Esophagus muscularis mucosa (tissue), 4 donors: ENCODE data around the gene NUP98. TPM values are rescaled to one million over a fixed set of nuclear protein-coding genes. Genes with fewer than 3 reads are reported as not detected.

Source experiments
- DNase-seq: peaks from one replicate; pipeline ENCODE4 v3.0.0-alpha.2; 2017; ENCODE audit errors: extremely low spot score
- H3K27ac ChIP-seq, 4 donors: fragments of 200-600 bp; sonication (generic); replicated peaks in 1 of 4; 1 replicate in 3 of 4; 2 replicates in 1 of 4; pipeline ENCODE4 v1.5.1; 2016 to 2019; ENCODE audit warnings: mild to moderate bottlenecking in 1 of 4
- H3K27me3 ChIP-seq, 4 donors: fragments of 200-600 bp; sonication (generic); one replicate each; pipeline versions ENCODE4 v1.5.1 to v1.6.0; 2016 to 2019
- H3K36me3 ChIP-seq, 4 donors: fragments of 200-600 bp; sonication (generic); one replicate each; pipeline ENCODE4 v1.5.1; 2016 to 2019
- H3K4me1 ChIP-seq, 4 donors: fragments of 200-600 bp; sonication (generic); one replicate each; pipeline ENCODE4 v1.5.1; 2016 to 2019
- H3K4me3 ChIP-seq, 4 donors: fragments of 200-600 bp; sonication (generic); 1 replicate in 2 of 4; 2 replicates in 2 of 4; pipeline ENCODE4 v1.5.1; 2016 to 2019; ENCODE audit warnings: mild to moderate bottlenecking in 4 of 4, moderate library complexity in 1 of 4
- H3K9me3 ChIP-seq, 4 donors: fragments of 200-600 bp; sonication (generic); 1 replicate in 3 of 4; 2 replicates in 1 of 4; pipeline ENCODE4 v1.5.1; 2016 to 2019
- CTCF ChIP-seq, 3 experiments: fragments of 200-600 bp in 2 of 3; fragments of 450-650 bp in 1 of 3; sonication (generic) in 2 of 3; IDR thresholded peaks; one replicate each; pipeline ENCODE4 v1.5.1; 2017 to 2019; ENCODE audit warnings: antibody characterized with exemption in 3 of 3, mild to moderate bottlenecking in 2 of 3, moderate library complexity in 1 of 3
- EP300 ChIP-seq: sonication (generic); formaldehyde crosslinking; IDR thresholded peaks from one replicate; pipeline ENCODE4 v1.6.1; 2017; ENCODE audit warnings: antibody characterized with exemption
- POLR2A ChIP-seq: fragments of 450-650 bp; IDR thresholded peaks from one replicate; pipeline ENCODE4 v1.6.1; 2017; ENCODE audit warnings: antibody characterized with exemption, moderate library complexity, mild to moderate bottlenecking, low read depth
- POLR2AphosphoS5 ChIP-seq, 2 donors: sonication (generic); formaldehyde crosslinking; IDR thresholded peaks; one replicate each; pipeline ENCODE4 v1.6.1; 2017; ENCODE audit warnings: antibody characterized with exemption in 2 of 2
- WGBS: methylation state at CpG from one replicate; pipeline ENCODE4 v1.1.5; 2018; 5-methylcytosine and 5-hydroxymethylcytosine counted together
- intact Hi-C: fragments of 100-400 bp; cut with DNase I; formaldehyde crosslinking; loops from one replicate; pipeline ENCODE4 v1.15.1; 2023
- total RNA-seq, 4 donors: library from RNA; depleted of rRNA; stranded (reverse); fragments of >200 nt; gene quantifications; one replicate each; pipeline versions ENCODE4 v1.1.0 to v1.2.1, GENCODE V29; 2016

Gene NUP98
- total RNA-seq, 4 donors from 2014 or later, result 67.7 to 117 (median 89.8) TPM

GRCh38 chr11:3671334-3672254 lies 125.8 kb downstream of the NUP98 start, which contains the start of gene CHRNA10:
Gene CHRNA10, minus strand, starts transcription at chr11:3671384. Its CDS starts 72 bp downstream, at chr11:3671312.
- TF ChIP-seq CTCF (IDR thresholded peaks at IDR 0.05), result no peak
- TF ChIP-seq EP300, result no peak
- no peak for TF ChIP-seq POLR2AphosphoS5 (IDR thresholded peaks at IDR 0.05)
- TF ChIP-seq POLR2A, result no peak
- Histone ChIP-seq H3K27me3 (no peaks in the 10 kb centered on the region), H3K9me3 (no peaks in the 10 kb centered on the region), H3K4me3 (no peak within 1 kb of the TSS), H3K4me1 (no peaks in the 10 kb centered on the region), H3K27ac (no peak within 1 kb of the TSS), H3K36me3 (peaks cover 45 to 96% (median 89%) of the 10 kb centered on the region in 4 donors)
- 74% methylated on average over 9 of the region's 9 CpGs for WGBS
- intact Hi-C loops, result no loop called here
- no peak for DNase-seq

- H3K4me1 ChIP-seq, result no peaks in the 10 kb centered on the region
- no peak overlapping the region for H3K27ac ChIP-seq
- peaks cover 35 to 92% (median 81%) of the 10 kb centered on the region in 4 donors for H3K36me3 ChIP-seq
- no peaks in the 10 kb centered on the region for H3K27me3 ChIP-seq
- no peak overlapping the region for H3K4me3 ChIP-seq
- H3K9me3 ChIP-seq, result no peaks in the 10 kb centered on the region
- 100% methylated on average over 3 of the region's 5 CpGs for WGBS
- TF ChIP-seq POLR2AphosphoS5 (IDR thresholded peaks at IDR 0.05) (no peak), EP300 (no peak), POLR2A (no peak), CTCF (IDR thresholded peaks at IDR 0.05) (no peak)
- no peak for DNase-seq
- intact Hi-C loops, result no loop called here
Observed at GRCh38 chr11:3669742-3670183, 127.6 kb downstream of the NUP98 start.

GRCh38 chr11:3669128-3669527 lies 128.2 kb downstream of the NUP98 start:
- H3K4me3 ChIP-seq, result no peak overlapping the region
- no peaks in the 10 kb centered on the region for H3K4me1 ChIP-seq
- no peaks in the 10 kb centered on the region for H3K9me3 ChIP-seq
- no peak for TF ChIP-seq POLR2AphosphoS5 (IDR thresholded peaks at IDR 0.05)
- no peak for TF ChIP-seq EP300
- TF ChIP-seq POLR2A, result no peak
- no peak for TF ChIP-seq CTCF (IDR thresholded peaks at IDR 0.05)
- H3K27me3 ChIP-seq, result no peaks in the 10 kb centered on the region
- 94% methylated on average over 7 of the region's 7 CpGs for WGBS
- intact Hi-C loops, result no loop called here
- no peak overlapping the region for H3K27ac ChIP-seq
- DNase-seq, result no peak
- H3K36me3 ChIP-seq, result peaks cover 33 to 92% (median 76%) of the 10 kb centered on the region in 4 donors

- WGBS, result 98% methylated on average over 76 of the region's 89 CpGs
Observed at GRCh38 chr11:3667149-3668035, 130.0 kb downstream of the NUP98 start.

More at GRCh38 chr11:3667149-3668035, 130.0 kb downstream of the NUP98 start:
- no peak overlapping the region for H3K27ac ChIP-seq
- no peak overlapping the region for H3K4me3 ChIP-seq
- peaks cover 23 to 76% (median 59%) of the 10 kb centered on the region in 4 donors for H3K36me3 ChIP-seq
- H3K9me3 ChIP-seq, result no peaks in the 10 kb centered on the region
- TF ChIP-seq POLR2AphosphoS5 (IDR thresholded peaks at IDR 0.05), result no peak
- TF ChIP-seq POLR2A, result no peak
- intact Hi-C loops, result no loop called here
- no peak for DNase-seq
- H3K27me3 ChIP-seq, result no peaks in the 10 kb centered on the region
- no peaks in the 10 kb centered on the region for H3K4me1 ChIP-seq
